CD4-positive, alpha-beta T cell treated with Interleukin-6 for 4 hours (primary cell): ENCODE results near the gene YPEL3.
A peak's percentile ranks its signal among the peaks of the same experiment; 100 is the strongest.

Experiments
- DNase-seq: peaks from one replicate; pipeline ENCODE4 v3.0.0-alpha.2; 2020; ENCODE audit warnings: mixed read lengths

The YPEL3 gene

DNA sequence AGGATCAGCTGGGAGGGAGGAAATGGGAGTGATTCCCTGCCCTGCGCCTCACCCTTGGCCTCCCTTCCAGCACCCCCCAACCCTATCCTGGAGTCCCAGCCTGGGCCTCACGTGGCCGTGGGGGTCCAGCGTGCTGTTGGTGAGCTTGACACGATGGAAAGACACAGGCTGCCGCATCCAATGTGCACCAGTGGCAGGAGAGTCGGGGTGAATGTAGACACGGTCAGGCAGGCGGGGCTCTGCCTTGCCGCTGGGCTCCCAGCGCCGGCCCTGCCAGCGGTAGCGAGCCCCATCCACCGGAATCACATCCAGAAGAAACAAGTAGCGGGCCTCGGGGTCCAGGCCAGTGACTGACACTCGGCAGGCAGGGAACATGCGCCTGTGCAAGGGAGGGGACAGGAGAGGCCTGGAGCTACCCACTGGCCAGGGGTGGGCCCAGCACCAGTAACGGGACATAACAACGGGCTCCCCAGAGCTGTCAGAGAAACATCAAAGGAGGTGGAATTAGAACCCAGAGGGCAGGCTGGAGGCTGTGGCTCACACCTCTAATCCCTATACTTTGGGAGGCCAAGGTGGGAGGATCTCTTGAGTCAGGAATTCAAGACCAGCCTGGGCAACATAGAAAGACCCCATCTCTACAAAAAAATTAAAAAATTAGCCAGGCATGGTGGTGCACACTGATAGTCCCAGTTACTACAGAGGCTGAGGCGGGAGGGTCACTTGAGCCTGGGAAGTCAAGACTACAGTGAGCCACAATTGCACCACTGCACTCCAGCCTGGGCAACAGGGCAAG is 7.0 kb downstream of the YPEL3 start:
- no peak for DNase-seq

DNA sequence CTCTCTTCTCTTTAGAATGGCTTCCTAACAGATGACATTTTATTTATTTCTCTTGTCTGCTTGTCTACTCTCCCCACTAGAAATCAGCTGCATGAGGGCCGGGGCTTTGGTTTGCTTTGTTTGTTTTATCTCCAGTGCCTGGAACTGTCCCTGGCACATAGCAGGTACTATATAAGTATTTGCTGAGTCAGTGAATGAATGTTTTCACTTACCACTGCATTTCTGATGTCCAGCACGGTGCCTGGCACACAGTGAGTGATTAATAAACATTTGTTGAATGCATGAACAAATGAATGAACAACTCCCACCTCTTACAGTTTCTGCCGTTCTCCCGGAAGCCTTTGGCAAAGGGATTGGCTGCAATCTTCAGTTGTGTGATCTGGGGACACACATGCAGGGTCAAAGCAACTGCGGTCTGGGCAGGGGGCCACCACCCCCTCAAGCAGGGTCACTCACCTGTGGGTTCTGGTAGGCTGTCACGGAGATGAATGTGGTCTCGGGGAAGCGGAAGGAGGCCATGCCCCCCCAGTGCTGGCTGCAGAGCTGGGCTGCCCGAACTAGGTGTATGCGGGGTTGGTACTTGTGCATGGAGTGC is 7.7 kb downstream of the YPEL3 start:
- DNase-seq: no peak

DNA sequence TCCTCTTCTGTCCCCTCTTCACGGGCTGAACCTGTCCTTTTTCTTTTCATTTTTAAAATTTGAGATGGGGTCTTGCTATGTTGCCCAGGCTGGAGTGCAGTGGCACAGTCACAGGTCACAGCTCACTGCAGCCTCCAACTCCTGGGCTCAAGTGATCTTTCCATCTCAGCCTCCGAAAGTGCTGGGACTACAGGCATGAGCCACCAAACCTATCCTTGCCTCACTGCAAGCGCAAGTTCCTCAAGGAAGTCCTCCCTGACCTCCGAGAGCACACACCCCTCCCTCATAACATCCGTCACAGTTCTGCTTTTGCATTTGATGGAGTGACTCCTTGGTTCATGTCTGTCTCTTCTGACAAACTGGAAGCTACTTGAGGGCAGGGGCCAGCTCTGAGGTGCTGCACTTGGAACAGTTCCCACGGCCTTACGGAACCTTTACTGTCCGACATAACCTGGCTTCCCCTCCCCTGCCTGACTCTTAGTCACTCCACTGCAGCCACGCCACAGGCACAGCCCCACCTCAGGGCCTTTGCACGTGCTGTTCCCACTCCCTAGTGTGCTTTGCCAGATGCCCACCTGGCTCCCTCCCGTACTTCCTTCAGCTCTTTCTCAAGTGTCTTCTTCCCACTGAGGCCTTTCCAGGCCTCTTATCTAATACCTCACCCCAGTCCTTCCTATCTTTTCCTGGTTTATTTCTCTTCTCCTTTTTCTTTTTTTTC is 8.7 kb downstream of the YPEL3 start:
- no peak for DNase-seq

DNA sequence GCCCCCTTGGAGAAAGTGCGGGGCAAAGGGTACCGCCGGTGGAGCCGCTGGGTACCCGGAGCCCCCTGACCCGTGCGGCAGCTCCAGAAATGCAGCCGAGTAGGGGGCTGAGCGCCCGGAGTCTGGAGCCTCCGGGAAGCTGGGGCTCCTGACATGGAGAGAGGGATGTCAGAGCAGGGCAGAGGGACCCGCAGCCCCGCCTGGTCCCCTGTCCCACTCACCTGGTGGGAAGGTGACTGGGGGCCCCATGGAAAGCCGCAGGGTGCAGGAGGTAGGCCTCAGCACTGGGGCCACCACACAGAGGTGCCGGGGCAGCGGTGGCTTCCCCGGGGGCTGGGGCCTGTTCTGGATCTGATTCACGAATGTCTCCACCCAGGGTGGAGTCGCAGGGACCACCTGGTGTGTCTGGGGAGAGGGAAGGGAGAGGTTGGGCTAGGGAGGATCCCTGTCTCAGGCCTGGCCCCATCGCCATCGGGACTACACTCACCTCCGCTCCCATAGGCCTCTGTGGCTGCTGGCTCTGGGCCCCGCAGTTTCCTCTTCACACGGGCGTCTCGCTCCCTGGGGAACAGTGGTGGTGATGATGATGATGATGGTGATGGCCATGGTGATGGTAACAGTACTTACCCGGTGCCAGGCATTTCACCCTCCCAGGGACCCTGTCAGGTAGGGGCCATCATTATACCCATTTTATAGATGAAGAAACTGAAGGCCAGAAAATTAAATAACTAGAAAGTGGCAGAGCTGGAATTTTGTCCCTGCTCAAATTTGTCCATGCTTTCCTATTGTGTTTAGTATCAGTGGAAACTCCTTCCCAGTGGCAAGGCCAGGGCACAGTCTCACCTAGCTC is 9.5 kb downstream of the YPEL3 start:
- no peak for DNase-seq

DNA sequence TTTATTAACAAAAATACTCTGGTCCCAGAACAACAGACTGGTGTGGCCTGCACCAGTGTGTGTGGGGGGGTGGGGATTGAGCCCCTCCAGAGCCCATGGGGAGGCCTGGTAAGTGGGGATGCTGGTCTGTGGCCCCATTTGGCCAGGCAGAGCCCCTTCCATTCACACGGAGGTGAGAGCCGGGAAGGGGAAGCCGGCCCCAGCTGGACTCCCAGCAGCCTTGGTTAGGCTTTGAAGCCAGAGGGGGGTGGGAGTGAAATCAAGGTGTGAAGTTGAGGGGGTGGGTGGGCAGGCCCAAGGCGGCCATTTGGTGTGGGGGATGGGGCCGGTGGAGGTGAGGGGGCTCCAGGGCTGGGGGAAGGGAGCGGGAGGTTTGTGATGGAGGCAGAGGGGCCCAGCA is 10.2 kb downstream of the YPEL3 start:
- no peak for DNase-seq

DNA sequence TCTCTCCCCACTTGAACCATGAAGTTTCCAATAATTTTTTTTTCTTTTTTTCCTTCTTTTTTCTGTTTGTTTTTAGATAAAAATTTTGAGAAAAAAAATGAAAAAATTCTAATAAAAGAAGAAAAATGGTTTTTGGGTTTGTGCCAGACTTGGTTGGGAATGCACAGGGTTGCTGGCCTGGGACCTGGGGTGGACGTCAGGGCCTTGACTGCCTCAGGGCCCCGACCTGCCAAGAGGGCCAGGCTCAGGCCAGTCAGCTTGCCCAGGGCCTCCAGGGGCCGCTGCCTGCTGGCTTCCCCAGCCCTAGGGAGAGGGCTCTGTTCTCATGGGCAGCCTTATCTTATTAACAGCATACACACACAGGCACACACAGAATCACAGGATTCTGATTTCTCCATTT is 10.8 kb downstream of the YPEL3 start:
- no peak for DNase-seq

DNA sequence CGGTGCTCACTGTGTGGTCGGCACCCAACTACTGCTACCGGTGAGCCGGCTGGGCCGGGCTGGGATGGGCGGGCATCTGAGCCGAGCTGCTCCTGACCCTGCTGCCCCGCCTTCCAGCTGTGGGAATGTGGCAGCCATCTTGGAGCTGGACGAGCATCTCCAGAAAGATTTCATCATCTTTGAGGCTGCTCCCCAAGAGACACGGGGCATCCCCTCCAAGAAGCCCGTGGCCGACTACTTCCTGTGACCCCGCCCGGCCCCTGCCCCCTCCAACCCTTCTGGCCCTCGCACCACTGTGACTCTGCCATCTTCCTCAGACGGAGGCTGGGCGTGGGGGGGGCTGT is 11.2 kb downstream of the YPEL3 start:
- no peak for DNase-seq

DNA sequence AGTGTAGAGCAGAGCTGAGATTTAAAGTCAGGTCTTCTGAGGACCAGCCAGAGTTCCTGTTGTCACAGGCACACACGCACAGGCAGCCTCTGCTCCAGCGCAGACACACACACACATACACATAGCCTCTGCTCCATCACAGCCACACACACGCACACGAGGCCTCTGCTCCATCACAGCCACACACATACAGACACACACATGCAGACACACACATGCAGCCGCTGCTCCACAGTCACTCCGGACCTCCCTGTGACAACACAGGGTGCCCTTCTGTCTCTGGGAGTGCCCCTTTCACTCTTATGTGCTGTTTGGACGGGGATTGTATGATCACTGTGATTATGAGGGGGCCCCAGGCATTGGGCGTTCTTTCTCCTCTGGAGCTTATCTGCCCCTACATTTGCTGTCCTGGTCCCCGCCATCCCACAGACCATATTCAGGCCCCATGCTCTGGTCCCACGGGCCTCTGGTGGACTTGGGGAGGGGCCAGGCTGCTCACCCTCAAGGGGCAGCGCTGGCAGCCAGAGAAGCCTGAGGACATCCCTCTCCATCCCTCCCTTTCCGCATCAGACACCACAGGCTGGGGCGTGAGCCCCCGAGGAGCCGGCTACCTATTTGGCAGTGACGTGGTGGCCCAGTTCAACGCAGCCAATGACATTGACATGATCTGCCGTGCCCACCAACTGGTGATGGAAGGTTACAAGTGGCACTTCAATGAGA is 11.8 kb downstream of the YPEL3 start:
- no peak for DNase-seq

DNA sequence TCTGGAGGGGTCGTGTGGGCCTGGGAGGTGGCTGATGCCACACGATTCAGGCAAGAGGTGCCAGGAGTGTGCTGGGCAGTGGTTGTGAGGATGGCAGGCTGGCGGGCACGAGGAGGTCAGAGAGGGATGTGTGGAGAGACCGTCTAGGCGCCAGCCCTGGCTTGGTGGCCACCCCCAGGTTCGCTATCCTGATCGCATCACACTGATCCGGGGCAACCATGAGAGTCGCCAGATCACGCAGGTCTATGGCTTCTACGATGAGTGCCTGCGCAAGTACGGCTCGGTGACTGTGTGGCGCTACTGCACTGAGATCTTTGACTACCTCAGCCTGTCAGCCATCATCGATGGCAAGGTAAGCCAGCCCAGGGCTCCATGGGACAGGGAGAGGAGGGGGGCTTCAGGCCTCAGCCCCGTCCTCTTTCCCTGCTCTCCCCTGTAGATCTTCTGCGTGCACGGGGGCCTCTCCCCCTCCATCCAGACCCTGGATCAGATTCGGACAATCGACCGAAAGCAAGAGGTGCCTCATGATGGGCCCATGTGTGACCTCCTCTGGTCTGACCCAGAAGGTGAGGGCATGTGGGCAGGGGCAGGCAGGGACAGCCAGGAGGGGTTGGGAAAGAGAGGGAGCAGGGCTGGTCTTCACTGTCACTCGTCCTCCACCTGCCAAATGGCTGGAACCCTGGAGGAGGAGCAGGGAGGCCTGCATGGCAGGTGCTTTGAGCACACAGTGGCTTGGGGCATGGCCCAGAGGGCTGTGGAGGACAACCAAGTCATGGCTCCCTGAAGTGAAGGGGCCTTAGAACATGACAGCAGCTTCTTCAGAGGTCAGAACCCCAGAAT is 12.6 kb downstream of the YPEL3 start:
- no peak for DNase-seq

DNA sequence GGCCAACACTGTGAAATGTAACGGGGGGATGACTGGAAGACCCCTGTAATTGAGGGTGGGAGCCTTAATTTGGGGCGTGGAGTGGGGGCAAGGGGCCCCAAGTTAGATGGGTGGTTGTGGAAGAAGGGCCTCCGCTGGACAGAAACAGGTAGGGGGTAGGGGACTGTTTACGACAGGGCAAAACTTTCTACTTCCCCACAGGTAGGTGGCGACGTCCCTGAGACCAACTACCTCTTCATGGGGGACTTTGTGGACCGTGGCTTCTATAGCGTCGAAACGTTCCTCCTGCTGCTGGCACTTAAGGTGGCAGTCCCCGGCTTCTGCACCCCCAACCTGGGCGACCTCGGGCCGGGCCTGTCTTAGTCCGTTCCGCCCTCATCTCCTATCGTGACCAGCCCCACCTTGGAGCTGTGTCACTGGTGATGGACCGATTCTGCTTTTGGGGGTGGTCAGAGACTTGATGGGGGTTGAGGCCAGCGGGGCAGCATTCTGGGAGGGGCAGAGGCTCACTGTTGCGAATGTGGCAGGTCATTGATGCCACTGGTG is 13.4 kb downstream of the YPEL3 start:
- no peak for DNase-seq

DNA sequence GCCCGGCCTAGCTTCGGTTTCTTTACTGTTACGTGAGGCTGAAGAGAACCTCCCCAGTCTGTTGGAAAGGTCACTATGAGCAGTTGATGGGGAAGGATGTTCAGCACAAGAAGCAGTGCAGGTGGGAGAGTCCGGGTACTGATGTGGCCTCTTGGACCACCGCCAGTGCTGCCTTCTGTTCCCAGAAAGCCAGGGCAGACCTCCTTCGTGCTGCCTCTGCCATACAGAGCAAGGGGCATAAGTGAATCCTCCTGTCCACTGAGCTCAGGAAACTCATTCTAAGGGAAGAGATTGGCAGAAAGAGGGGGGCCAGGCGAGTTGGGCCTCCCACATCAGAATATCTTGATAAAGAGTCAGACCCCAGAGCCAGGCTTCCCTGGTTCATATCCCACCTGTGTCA is 16.5 kb downstream of the YPEL3 start:
- DNase-seq: no peak

DNA sequence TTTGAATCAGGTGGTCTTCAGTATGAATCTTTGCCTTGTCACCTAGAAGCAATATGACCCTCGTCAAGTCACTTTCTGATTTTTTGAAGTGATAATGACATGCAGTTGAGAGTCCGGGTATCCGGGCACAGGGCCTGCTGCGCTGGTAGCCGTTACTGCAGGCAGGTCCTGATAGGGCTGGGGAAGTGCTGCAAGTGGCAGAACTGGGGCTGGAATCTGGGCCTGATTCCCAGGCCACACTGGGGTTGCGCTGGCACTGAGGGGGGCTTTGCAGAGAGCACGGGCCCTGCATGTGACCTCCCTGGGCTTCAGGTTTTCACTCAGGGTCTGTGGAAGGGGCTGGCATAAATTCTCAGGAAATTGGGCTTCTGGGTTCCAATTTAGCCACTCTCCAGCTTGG is 17.3 kb downstream of the YPEL3 start:
- no peak for DNase-seq

DNA sequence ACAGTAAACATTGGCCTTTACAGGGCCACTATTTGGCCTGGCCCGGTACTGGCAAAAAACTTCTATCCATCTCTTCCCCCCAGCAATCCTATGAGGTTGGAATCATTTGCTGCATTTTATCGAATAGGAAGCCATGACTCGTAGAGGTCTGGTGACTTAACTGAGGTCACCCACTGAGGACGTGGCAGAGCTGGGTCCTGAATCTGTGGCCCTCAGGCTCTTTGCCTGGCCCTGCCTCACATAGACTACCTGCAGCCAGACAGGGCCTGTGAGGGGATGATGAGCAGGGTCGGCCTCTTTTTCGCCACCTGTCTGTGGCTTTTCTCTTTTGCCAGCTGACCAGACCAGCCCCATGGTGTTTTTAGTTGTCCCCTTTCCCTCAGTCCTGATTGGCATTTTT is 18.4 kb downstream of the YPEL3 start:
- no peak for DNase-seq

DNA sequence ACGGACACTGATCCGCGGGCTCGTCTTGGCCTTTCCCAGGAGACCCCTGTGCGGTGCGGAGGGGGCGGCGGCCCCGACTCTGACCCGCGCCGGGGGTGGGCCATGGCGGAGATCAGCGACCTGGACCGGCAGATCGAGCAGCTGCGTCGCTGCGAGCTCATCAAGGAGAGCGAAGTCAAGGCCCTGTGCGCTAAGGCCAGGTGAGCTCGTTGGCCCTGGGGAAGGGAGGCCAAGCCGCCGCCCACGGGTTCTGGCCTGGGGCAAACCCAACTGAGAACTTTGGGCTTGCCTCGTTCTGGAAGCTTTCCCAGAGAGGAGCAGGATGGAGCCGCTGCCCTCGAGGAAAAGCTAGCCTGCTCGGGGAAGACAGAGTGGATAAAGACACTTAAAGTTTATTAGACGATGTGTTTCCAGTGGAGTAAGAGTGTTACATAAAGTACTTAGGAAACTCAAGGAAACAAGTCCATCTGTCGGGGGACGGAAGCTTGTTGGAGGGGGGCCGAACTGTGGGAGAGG is 19.7 kb downstream of the YPEL3 start:
- DNase-seq: no peak

DNA sequence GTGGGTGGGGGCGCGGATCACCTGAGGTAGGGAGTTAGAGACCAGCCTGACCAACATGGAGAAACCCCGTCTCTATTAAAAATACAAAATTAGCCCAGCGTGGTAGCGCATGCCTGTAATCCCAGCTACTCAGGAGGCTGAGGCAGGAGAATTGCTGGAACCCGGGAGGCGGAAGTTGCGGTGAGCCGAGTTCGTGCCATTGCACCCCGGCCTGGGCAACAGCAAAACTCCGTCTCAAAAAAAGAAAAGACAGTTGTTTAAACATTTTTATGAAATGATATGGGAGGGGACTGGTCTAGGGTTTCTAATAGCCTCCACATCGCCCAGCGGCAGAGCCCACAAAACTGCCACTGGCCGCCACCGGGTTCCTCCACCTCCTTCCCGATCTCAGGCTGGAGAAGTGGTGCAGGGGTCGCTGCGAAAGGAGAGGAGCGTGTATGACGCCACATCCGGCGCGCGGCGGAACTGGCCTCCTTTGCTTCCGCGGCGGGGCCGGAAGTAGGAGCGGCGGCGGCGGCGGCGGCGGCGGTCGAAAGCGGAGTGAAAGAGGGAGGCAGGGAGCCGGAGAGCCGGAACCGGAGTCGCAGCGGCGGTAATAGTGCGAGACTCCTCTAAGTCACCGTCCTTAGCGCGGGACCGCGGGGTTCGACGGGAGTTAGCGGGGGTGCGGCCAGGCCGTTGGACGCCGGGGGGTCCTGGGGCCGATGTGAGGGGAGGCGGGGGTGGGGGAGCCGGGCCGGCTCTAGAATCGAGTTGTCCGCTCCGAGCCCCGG is 20.3 kb downstream of the YPEL3 start, which contains the start of gene PPP4C:
Gene PPP4C (plus strand): TSS at position 492 of the 773 bp plus-strand sequence. CDS start 384 bp downstream, outside the sequence.
- DNase-seq: peak; percentile 91

DNA sequence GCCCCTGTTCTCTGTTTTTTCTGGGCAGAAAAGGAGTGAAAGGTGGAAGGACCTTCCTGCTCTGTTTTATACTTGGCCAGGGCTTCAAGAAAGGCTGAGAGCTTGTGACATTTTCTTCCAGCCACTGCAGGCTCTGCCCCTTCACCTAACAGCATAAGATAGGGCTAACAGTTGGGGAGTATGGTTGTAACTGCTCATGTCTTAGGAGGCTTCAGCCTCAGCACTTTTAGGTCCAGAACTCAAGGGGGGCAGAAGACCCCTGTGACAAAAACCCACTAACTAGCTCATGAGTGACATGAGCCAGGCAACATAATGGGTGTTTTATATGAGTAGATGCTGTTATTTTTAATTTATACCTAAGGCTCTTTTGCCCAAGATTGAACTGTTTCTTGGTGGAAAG is 25.5 kb downstream of the YPEL3 start:
- DNase-seq: no peak

DNA sequence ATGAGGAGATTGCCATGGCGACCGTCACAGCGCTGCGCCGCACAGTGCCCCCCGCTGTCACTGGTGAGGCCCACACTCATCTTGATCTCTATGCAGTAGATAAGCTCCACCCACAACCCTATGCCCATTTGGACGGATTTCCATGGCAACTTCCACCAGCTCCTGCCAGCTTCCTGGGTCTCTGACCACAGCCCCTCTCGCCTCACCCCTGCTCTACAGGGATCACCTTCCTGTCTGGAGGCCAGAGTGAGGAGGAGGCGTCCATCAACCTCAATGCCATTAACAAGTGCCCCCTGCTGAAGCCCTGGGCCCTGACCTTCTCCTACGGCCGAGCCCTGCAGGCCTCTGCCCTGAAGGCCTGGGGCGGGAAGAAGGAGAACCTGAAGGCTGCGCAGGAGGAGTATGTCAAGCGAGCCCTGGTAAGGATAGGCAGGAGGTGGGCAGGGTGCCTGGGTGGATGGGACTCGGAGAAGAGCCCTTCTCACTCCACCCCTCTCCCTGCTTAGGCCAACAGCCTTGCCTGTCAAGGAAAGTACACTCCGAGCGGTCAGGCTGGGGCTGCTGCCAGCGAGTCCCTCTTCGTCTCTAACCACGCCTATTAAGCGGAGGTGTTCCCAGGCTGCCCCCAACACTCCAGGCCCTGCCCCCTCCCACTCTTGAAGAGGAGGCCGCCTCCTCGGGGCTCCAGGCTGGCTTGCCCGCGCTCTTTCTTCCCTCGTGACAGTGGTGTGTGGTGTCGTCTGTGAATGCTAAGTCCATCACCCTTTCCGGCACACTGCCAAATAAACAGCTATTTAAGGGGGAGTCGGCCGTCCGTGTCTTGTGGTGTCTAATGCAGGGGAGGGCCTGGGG is 26.2 kb downstream of the YPEL3 start:
- DNase-seq: no peak

DNA sequence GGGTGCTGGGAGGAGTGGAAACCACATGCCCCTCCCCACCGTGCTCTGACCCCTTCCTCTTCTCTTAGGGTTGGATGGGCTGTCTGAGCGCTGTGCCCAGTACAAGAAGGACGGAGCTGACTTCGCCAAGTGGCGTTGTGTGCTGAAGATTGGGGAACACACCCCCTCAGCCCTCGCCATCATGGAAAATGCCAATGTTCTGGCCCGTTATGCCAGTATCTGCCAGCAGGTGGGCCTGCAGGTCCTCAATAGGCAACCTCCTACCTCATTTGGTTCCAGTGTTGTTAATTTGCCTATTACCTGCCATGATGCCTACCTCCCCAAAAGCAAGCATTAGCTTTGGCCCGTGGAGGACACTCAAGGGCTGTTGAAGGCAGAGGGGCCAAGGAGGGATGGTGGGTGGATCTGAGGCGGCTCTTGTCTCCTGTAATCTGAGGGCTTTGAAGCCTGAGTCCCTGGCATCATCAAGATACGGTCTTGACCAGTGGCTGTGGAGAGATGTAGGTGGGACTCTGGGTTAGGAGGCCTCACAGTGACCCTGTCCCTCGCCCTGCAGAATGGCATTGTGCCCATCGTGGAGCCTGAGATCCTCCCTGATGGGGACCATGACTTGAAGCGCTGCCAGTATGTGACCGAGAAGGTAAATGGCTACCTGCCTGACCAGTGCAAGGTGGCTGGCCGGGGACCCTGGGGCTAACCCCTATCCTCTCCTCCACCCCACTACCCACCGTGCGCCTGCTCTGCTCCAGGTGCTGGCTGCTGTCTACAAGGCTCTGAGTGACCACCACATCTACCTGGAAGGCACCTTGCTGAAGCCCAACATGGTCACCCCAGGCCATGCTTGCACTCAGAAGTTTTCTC is 27.0 kb downstream of the YPEL3 start:
- peak; percentile 56 for DNase-seq
